ENCODE data around the gene SUFU. TPM values are rescaled to one million over a fixed set of nuclear protein-coding genes. Genes with fewer than 3 reads are reported as not detected.

SUFU gene
- total and polyA plus RNA-seq, 2 of the 8 experiments (the other 6 are each of a cell fraction or from before 2014, with no cell fraction given), result 7.0 to 10.8 TPM

GRCh38 chr10:102633287-102633686 is 129.5 kb downstream of the SUFU start:
- no peak overlapping the region for H4K5ac ChIP-seq (ENCODE audit: insufficient read length, low read depth, low read length)
- H3K79me1 ChIP-seq (ENCODE audit: low read depth, low read length), result no peaks in the 10 kb centered on the region
- H2BK120ac ChIP-seq (replicated peaks; ENCODE audit: low read depth, low read length), result no peak overlapping the region
- FAIRE-seq (no peak), DNase-seq (ENCODE audit: low read depth in 1 of 2, low spot score in 2 of 2) (no peak)
- no peaks in the 10 kb centered on the region; a peak in 1 of 8 replicates for H3K36me3 ChIP-seq (ENCODE audit: control insufficient read depth in 2 of 4, insufficient read depth in 4 of 4, low read length in 3 of 4)
- H3K4me2 ChIP-seq (ENCODE audit: insufficient read depth in 1 of 2, low read depth in 2 of 2, low read length in 2 of 2), result no peak overlapping the region
- no peak overlapping the region for H4K91ac ChIP-seq (replicated peaks; ENCODE audit: insufficient read length, low read length)
- no peak overlapping the region for H4K8ac ChIP-seq (ENCODE audit: extremely low read depth, insufficient read depth, low read length)
- no peak overlapping the region for H2BK5ac ChIP-seq (ENCODE audit: low read depth, low read length)
- H3K9ac ChIP-seq (replicated peaks in 1 of 4; ENCODE audit: extremely low read depth in 1 of 4, low read depth in 3 of 4, low read length in 3 of 4), result no peak overlapping the region
- H2AFZ ChIP-seq (ENCODE audit: low read length), result no peak overlapping the region
- H3K4ac ChIP-seq (replicated peaks; ENCODE audit: insufficient read length, low read depth, low read length), result no peak overlapping the region
- ChIA-PET CTCF (ENCODE audit: partially characterized antibody) (interaction anchor here (0.6 to 14.3 kb wide), 7 partner anchors 8 to 403 kb away, joined by 3 to 160 read pairs (median 4); no protein-coding TSS in a partner anchor), POLR2A (ENCODE audit: partially characterized antibody) (interaction anchor here (4.2 kb wide), 1 partner anchor 12 kb away, joined by 34 read pairs; the partner anchor contains the start of gene TRIM8)
- peaks cover 14 to 46% (median 33%) of the 10 kb centered on the region in 4 experiments for H3K4me1 ChIP-seq (replicated peaks in 1 of 4; ENCODE audit: control insufficient read depth in 3 of 4, insufficient read depth in 4 of 4, low read length in 3 of 4)
- H3K14ac ChIP-seq (ENCODE audit: insufficient read length), result no peak overlapping the region
- H4K20me1 ChIP-seq (replicated peaks in 1 of 2; ENCODE audit: control insufficient read depth in 1 of 2, insufficient read depth in 2 of 2, low read length in 2 of 2), result no peaks in the 10 kb centered on the region
- no peak overlapping the region for H3K4me3 ChIP-seq (ENCODE audit: extremely low read depth in 1 of 4, insufficient read depth in 2 of 4, low read depth in 3 of 4, low read length in 4 of 4)
- no peak overlapping the region for H3K23ac ChIP-seq (ENCODE audit: insufficient read length)
- H3K27me3 ChIP-seq (replicated peaks in 1 of 4; ENCODE audit: control insufficient read depth in 3 of 4, extremely low read depth in 1 of 4, insufficient read depth in 3 of 4, low read length in 3 of 4), result no peaks in the 10 kb centered on the region
- no peaks in the 10 kb centered on the region for H3K9me3 ChIP-seq (ENCODE audit: insufficient read depth in 2 of 2, low read depth in 1 of 2, low read length in 1 of 2)
- no peak overlapping the region for H3K27ac ChIP-seq (ENCODE audit: low read depth, low read length)
- peak overlapping the region; percentile 6; the same call in 1 of the 2 replicates for H3K18ac ChIP-seq (ENCODE audit: extremely low read depth, low read length)
- H3K23me2 ChIP-seq (ENCODE audit: low read depth, low read length), result no peaks in the 10 kb centered on the region
- H2AK5ac ChIP-seq (ENCODE audit: low read depth, low read length), result no peak overlapping the region
- H2BK15ac ChIP-seq (ENCODE audit: low read length), result 0 out of 2 replicates have a peak overlapping the region, but pooled peaks have one; percentile 40
- H3K56ac ChIP-seq (replicated peaks; ENCODE audit: insufficient read length, low read depth, low read length), result no peak overlapping the region
- H3K79me2 ChIP-seq (ENCODE audit: control insufficient read depth in 1 of 2, insufficient read depth in 2 of 2, low read length in 2 of 2), result no peaks in the 10 kb centered on the region
- H2BK20ac ChIP-seq (ENCODE audit: low read length), result no peak overlapping the region; the same call in 1 of the 2 replicates
- WGBS, 2 experiments (ENCODE audit: extremely low coverage in 1 of 2, insufficient coverage in 1 of 2, insufficient read length in 1 of 2, insufficient replicate concordance in 2 of 2, low coverage in 1 of 2, low lambda C conversion rate in 2 of 2, missing lambda C conversion rate in 1 of 2), result 83% methylated on average over 6 of the region's 6 CpGs; no CpG with 5 or more reads in 1 of the 2 experiments
- H2BK12ac ChIP-seq (ENCODE audit: low read depth, low read length), result no peak overlapping the region
- no peak for TF ChIP-seq HDAC2 (IDR thresholded peaks at IDR 0.05; ENCODE audit: borderline replicate concordance in 1 of 2, low read depth in 2 of 2, low read length in 2 of 2)

Data from H1 (cell line).